ENCODE data around the gene LRRFIP1.

DNA sequence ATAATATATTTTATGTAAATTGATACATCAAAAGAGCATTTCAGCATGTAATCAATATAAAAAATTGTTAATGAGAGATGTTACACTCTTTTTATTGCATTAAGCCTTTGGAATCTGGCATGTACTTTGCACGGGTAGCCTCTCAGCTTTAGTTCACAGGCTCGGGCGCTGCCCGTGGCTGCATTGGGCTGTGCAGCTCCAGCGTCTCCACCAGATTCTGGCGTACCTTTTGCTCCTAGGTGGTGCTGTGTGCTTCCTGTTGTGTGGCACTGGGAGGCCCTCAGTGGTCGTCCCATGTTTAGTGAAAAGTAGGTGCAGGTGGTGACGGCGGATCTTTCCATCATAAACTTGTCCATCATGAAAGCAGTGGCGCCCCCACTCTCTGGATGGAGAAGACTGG is 24.4 kb downstream of the LRRFIP1 start:
- TF ChIP-seq, protein P1, sequence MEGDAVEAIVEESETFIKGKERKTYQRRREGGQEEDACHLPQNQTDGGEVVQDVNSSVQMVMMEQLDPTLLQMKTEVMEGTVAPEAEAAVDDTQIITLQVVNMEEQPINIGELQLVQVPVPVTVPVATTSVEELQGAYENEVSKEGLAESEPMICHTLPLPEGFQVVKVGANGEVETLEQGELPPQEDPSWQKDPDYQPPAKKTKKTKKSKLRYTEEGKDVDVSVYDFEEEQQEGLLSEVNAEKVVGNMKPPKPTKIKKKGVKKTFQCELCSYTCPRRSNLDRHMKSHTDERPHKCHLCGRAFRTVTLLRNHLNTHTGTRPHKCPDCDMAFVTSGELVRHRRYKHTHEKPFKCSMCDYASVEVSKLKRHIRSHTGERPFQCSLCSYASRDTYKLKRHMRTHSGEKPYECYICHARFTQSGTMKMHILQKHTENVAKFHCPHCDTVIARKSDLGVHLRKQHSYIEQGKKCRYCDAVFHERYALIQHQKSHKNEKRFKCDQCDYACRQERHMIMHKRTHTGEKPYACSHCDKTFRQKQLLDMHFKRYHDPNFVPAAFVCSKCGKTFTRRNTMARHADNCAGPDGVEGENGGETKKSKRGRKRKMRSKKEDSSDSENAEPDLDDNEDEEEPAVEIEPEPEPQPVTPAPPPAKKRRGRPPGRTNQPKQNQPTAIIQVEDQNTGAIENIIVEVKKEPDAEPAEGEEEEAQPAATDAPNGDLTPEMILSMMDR (IDR thresholded peaks at IDR 0.05) = no peak
- TF ChIP-seq POLR2A (IDR thresholded peaks at IDR 0.05) = no peak

All from esophagus squamous epithelium (tissue), 4 donors.